EL (cell line): ENCODE data around the gene TLX1.

Experiments used
- DNase-seq: peaks from one replicate; pipeline ENCODE4 v3.0.0-alpha.2; 2016

The TLX1 gene

GRCh38 chr10:101134299-101135127, 3.4 kb downstream of the TLX1 start:
- no peak for DNase-seq

- DNase-seq, result no peak
Measured at GRCh38 chr10:101135141-101136006, 4.3 kb downstream of the TLX1 start.

- no peak for DNase-seq
Measured at GRCh38 chr10:101136007-101136707, 5.1 kb downstream of the TLX1 start.

- no peak for DNase-seq
Measured at GRCh38 chr10:101136708-101137121, 5.6 kb downstream of the TLX1 start.

GRCh38 chr10:101137271-101137670, 6.2 kb downstream of the TLX1 start:
- DNase-seq, result no peak

GRCh38 chr10:101138788-101139420, 7.8 kb downstream of the TLX1 start:
- no peak for DNase-seq

- peak; percentile 38 for DNase-seq
Measured at GRCh38 chr10:101139421-101139911, 8.4 kb downstream of the TLX1 start.

GRCh38 chr10:101140084-101140949, 9.2 kb downstream of the TLX1 start:
- no peak for DNase-seq

GRCh38 chr10:101140950-101141615, 10.0 kb downstream of the TLX1 start:
- no peak for DNase-seq

GRCh38 chr10:101141616-101142532, 10.8 kb downstream of the TLX1 start:
- peak; percentile 83 for DNase-seq

GRCh38 chr10:101142533-101143344, 11.6 kb downstream of the TLX1 start:
- DNase-seq, result no peak

- no peak for DNase-seq
Measured at GRCh38 chr10:101143345-101143630, 12.2 kb downstream of the TLX1 start.

- DNase-seq, result no peak
Measured at GRCh38 chr10:101144053-101144452, 13.0 kb downstream of the TLX1 start.

- DNase-seq, result no peak
Measured at GRCh38 chr10:101145145-101145544, 14.0 kb downstream of the TLX1 start.

- DNase-seq, result no peak
Measured at GRCh38 chr10:101145750-101146391, 14.8 kb downstream of the TLX1 start.

GRCh38 chr10:101146392-101147251, 15.5 kb downstream of the TLX1 start:
- no peak for DNase-seq

GRCh38 chr10:101151395-101151794, 20.3 kb downstream of the TLX1 start:
- no peak for DNase-seq

- DNase-seq, result no peak
Measured at GRCh38 chr10:101152316-101152715, 21.2 kb downstream of the TLX1 start.
